OCI-LY3 (cell line): ENCODE data around the gene RHOH.

ENCODE experiments used
- EZH2phosphoT487 ChIP-seq: fragments of 200-600 bp; shearing (Covaris generic); IDR thresholded peaks from 2 replicates; pipeline ENCODE4 v1.6.1; 2018; ENCODE audit warnings: antibody characterized with exemption, mixed run types, low read depth
- TF ChIP-seq, protein P1 (sequence below): fragments of 200-600, 300-600 bp; sonication (generic); IDR thresholded peaks from 2 replicates; pipeline ENCODE4 v1.5.1; 2014; ENCODE audit warnings: antibody characterized with exemption, low read length, low read depth

DNA sequence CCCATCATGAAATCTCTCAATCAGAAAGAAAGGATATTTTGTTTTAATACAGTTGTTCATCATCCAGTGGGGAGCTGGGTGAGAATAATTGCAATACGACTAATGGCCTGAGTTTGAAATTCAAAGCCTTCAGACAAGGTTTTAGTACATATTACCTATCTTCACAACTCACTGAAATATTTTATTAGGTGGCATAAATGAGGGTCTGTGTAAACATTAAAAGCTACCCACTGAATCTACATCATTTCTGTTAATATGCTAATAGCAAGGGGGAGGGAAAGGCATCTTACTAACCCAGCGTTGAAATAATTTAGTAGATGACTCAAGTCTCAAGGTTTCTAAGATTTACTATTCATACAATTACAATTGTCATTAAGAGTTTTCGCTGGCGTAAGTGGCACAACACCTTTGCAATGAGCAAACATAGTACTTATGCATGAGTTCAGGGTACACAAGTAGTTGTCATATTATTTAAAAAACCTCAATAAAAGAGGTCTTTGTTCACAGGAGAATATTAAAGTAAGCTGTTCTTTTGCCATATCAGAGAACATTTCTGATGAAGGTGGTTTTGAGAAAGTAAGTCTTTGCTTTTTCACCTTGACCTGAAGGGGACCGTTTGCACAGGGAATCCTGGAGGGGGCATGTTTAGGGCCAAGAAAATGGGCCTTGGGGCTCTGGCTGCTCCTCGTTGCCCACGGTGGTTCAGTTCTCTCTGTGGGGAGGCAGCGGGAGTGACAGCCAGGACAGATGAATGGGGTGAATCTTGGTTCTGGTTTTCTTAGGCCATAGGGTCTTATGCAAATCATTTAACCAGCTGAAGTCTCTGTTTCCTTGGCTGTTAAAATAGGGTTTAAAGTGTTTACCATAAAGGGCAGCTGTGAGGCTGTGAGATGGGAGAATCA, 4.5 kb upstream of the RHOH start:
- TF ChIP-seq, protein P1, sequence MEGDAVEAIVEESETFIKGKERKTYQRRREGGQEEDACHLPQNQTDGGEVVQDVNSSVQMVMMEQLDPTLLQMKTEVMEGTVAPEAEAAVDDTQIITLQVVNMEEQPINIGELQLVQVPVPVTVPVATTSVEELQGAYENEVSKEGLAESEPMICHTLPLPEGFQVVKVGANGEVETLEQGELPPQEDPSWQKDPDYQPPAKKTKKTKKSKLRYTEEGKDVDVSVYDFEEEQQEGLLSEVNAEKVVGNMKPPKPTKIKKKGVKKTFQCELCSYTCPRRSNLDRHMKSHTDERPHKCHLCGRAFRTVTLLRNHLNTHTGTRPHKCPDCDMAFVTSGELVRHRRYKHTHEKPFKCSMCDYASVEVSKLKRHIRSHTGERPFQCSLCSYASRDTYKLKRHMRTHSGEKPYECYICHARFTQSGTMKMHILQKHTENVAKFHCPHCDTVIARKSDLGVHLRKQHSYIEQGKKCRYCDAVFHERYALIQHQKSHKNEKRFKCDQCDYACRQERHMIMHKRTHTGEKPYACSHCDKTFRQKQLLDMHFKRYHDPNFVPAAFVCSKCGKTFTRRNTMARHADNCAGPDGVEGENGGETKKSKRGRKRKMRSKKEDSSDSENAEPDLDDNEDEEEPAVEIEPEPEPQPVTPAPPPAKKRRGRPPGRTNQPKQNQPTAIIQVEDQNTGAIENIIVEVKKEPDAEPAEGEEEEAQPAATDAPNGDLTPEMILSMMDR, result no peak
- no peak for TF ChIP-seq EZH2phosphoT487
